A549 (cell line): ENCODE results near the gene BNIP5.

Experiments used
- CHD2 ChIP-seq: fragments of 150-350 bp; IDR thresholded peaks from 2 replicates; pipeline ENCODE4 v1.6.1; 2014; ENCODE audit warnings: low read length; ENCODE audit not compliant: partially characterized antibody
- CHD4 ChIP-seq: fragments of 200-600 bp; sonication (generic); IDR thresholded peaks from 2 replicates; pipeline ENCODE4 v1.6.1; 2016; ENCODE audit warnings: antibody characterized with exemption, mild to moderate bottlenecking, borderline replicate concordance
- ELK1 ChIP-seq: fragments of 150-350 bp; IDR thresholded peaks from 2 replicates; pipeline ENCODE4 v1.6.1; 2014; ENCODE audit warnings: low read depth, mild to moderate bottlenecking, low read length
- EP300 ChIP-seq, 2 experiments: fragments of >200 bp; sonication (Bioruptor Twin); formaldehyde crosslinking; IDR thresholded peaks; 2 replicates in 1 of 2; 3 replicates in 1 of 2; pipeline ENCODE4 v1.6.1; 2016 to 2017
- HDAC2 ChIP-seq: fragments of 200-600 bp; sonication (generic); IDR thresholded peaks from 2 replicates; pipeline ENCODE4 v1.6.1; 2016
- HES2 ChIP-seq: fragments of >200 bp; sonication (Bioruptor Twin); formaldehyde crosslinking; IDR thresholded peaks from 2 replicates; pipeline ENCODE4 v1.6.1; 2016
- KDM5A ChIP-seq: fragments of 200-600 bp; sonication (generic); IDR thresholded peaks from 2 replicates; pipeline ENCODE4 v1.6.1; 2016; ENCODE audit warnings: antibody characterized with exemption, mild to moderate bottlenecking
- MAZ ChIP-seq: fragments of 150-350 bp; IDR thresholded peaks from 2 replicates; pipeline ENCODE4 v1.6.1; 2014; ENCODE audit warnings: antibody characterized with exemption, low read depth, low read length, borderline replicate concordance
- NPAS2 ChIP-seq: fragments of 250-450 bp; sonication (Bioruptor Pico); IDR thresholded peaks from 2 replicates; pipeline ENCODE4 v1.8.0; 2022; ENCODE audit warnings: mild to moderate bottlenecking, moderate library complexity, borderline replicate concordance
- NR3C1 ChIP-seq: fragments of >200 bp; sonication (Bioruptor Twin); formaldehyde crosslinking; IDR thresholded peaks from 3 replicates; pipeline ENCODE4 v1.6.1; 2017
- POLR2A ChIP-seq: IDR thresholded peaks from 2 replicates; pipeline ENCODE4 v1.6.1; 2012; ENCODE audit warnings: mild to moderate bottlenecking, low read length
- RCOR1 ChIP-seq: fragments of 150-350 bp; IDR thresholded peaks from 2 replicates; pipeline ENCODE4 v1.6.1; 2014; ENCODE audit warnings: antibody characterized with exemption, low read length, low read depth
- RNF2 ChIP-seq: fragments of 200-600 bp; sonication (generic); IDR thresholded peaks from 2 replicates; pipeline ENCODE4 v1.6.1; 2016; ENCODE audit warnings: low read depth, mild to moderate bottlenecking, antibody characterized with exemption, moderate library complexity, borderline replicate concordance
- TF ChIP-seq, protein P1 (sequence below): fragments of >200 bp; sonication (Bioruptor Twin); formaldehyde crosslinking; IDR thresholded peaks from 3 replicates; pipeline ENCODE4 v1.5.1; 2016

- TF ChIP-seq CHD2 (no peak), POLR2A (no peak), MAZ (no peak), RNF2 (no peak), NPAS2 (CRISPR knock-in tag) (no peak), ELK1 (no peak), HES2 (no peak), KDM5A (no peak), RCOR1 (no peak), EP300 (IDR thresholded peaks at IDR 0.05) (no peak), CHD4 (no peak), HDAC2 (no peak), NR3C1 (no peak)
- TF ChIP-seq, protein P1, sequence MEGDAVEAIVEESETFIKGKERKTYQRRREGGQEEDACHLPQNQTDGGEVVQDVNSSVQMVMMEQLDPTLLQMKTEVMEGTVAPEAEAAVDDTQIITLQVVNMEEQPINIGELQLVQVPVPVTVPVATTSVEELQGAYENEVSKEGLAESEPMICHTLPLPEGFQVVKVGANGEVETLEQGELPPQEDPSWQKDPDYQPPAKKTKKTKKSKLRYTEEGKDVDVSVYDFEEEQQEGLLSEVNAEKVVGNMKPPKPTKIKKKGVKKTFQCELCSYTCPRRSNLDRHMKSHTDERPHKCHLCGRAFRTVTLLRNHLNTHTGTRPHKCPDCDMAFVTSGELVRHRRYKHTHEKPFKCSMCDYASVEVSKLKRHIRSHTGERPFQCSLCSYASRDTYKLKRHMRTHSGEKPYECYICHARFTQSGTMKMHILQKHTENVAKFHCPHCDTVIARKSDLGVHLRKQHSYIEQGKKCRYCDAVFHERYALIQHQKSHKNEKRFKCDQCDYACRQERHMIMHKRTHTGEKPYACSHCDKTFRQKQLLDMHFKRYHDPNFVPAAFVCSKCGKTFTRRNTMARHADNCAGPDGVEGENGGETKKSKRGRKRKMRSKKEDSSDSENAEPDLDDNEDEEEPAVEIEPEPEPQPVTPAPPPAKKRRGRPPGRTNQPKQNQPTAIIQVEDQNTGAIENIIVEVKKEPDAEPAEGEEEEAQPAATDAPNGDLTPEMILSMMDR: no peak
Observed at GRCh38 chr6:36267731-36268477, 68.8 kb downstream of the BNIP5 start.
